ENCODE results near the gene ABLIM2.

The ABLIM2 gene

DNA sequence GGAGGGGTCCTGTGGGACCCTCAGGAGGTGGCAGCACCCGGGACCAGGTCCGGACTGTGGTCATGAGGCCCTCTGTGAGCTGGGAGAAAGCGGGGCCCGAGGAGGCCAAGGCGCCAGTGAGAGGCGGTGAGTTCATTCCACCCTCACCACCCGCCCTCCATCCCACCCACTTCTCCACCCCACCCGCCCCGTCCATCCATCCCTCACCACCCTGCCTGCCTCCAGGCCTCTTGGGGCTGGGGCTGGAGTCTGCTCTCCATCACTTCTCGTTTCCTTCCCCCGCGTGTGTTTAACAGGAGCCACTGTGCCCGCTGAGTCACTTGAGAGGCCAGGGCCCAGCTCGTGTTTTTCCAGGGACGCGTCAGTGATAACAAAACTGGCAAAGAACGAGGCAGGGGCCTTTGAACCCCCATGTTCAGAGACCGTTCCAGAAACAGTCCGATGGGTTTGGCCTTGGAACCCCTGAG, 46.7 kb upstream of the ABLIM2 start:
- Histone ChIP-seq H3K27me3 (ENCODE audit: low read length) (no peaks in the 10 kb centered on the region), H3K4me2 (ENCODE audit: low read depth, low read length, poor library complexity, severe bottlenecking) (no peak overlapping the region), H3K4me3 (ENCODE audit: insufficient read depth, low read length, poor library complexity, severe bottlenecking) (no peak overlapping the region), H2AFZ (ENCODE audit: low read depth, low read length, severe bottlenecking) (no peak overlapping the region), H3K9me3 (ENCODE audit: insufficient read depth, low read length) (no peaks in the 10 kb centered on the region), H3K79me2 (ENCODE audit: insufficient read depth, low read length) (no peaks in the 10 kb centered on the region), H3F3A (ENCODE audit: insufficient read depth) (no peaks in the 10 kb centered on the region), H3K9me2 (replicated peaks; ENCODE audit: insufficient read depth, low read length) (no peaks in the 10 kb centered on the region), H3K27ac (ENCODE audit: low read depth, low read length) (no peak overlapping the region), H4K20me1 (ENCODE audit: low read depth, low read length) (no peaks in the 10 kb centered on the region), H3K36me3 (ENCODE audit: low read length) (no peaks in the 10 kb centered on the region), H3K9ac (ENCODE audit: low read length) (no peak overlapping the region)
- TF ChIP-seq EZH2phosphoT487 (conservative IDR thresholded peaks at IDR 0.05; ENCODE audit: low read length) = no peak
- TF ChIP-seq, protein P1, sequence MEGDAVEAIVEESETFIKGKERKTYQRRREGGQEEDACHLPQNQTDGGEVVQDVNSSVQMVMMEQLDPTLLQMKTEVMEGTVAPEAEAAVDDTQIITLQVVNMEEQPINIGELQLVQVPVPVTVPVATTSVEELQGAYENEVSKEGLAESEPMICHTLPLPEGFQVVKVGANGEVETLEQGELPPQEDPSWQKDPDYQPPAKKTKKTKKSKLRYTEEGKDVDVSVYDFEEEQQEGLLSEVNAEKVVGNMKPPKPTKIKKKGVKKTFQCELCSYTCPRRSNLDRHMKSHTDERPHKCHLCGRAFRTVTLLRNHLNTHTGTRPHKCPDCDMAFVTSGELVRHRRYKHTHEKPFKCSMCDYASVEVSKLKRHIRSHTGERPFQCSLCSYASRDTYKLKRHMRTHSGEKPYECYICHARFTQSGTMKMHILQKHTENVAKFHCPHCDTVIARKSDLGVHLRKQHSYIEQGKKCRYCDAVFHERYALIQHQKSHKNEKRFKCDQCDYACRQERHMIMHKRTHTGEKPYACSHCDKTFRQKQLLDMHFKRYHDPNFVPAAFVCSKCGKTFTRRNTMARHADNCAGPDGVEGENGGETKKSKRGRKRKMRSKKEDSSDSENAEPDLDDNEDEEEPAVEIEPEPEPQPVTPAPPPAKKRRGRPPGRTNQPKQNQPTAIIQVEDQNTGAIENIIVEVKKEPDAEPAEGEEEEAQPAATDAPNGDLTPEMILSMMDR (IDR thresholded peaks at IDR 0.05; ENCODE audit: insufficient read depth, low read length, poor library complexity, severe bottlenecking) = no peak

DNA sequence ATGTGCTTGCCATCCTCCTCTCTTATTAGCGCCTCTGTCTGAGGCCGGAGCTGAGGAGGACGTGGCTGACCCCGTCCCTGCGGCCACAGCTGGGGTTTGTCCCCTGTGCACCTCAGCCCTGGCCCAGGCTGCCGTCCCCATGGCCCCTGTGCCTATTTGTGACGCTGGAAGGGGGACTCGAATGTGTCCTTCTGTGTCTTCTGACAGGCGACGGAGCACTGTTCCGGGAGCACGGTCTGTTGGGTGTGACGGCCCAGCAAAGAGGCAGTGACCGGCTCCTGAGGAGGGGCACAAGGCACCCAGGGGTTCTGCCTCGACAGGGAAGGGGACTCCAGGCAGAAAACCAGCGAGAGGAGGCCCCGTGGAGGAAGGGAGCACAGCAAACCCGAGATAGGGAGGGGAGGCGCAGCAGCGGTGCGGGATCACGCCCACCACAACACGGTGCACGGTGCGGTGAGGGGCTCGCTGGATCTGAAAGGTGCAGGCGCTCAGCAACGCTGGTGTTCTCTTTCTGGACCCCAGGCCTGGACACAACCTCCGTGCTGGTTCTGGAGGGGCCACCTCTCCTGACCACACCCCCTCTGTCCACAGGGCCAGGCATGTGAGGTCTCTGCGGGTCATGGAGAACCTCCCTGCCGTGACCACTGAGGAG, 46.1 kb upstream of the ABLIM2 start:
- Histone ChIP-seq H3K9me3 (ENCODE audit: insufficient read depth, low read length) (no peaks in the 10 kb centered on the region), H3F3A (ENCODE audit: insufficient read depth) (no peaks in the 10 kb centered on the region), H2AFZ (ENCODE audit: low read depth, low read length, severe bottlenecking) (no peak overlapping the region), H3K4me2 (ENCODE audit: low read depth, low read length, poor library complexity, severe bottlenecking) (no peak overlapping the region), H3K9ac (ENCODE audit: low read length) (no peak overlapping the region), H3K9me2 (replicated peaks; ENCODE audit: insufficient read depth, low read length) (no peaks in the 10 kb centered on the region), H3K79me2 (ENCODE audit: insufficient read depth, low read length) (no peaks in the 10 kb centered on the region), H3K27me3 (ENCODE audit: low read length) (no peaks in the 10 kb centered on the region), H3K27ac (ENCODE audit: low read depth, low read length) (no peak overlapping the region), H3K36me3 (ENCODE audit: low read length) (no peaks in the 10 kb centered on the region), H4K20me1 (ENCODE audit: low read depth, low read length) (no peaks in the 10 kb centered on the region), H3K4me3 (ENCODE audit: insufficient read depth, low read length, poor library complexity, severe bottlenecking) (no peak overlapping the region)
- no peak for TF ChIP-seq EZH2phosphoT487 (conservative IDR thresholded peaks at IDR 0.05; ENCODE audit: low read length)

DNA sequence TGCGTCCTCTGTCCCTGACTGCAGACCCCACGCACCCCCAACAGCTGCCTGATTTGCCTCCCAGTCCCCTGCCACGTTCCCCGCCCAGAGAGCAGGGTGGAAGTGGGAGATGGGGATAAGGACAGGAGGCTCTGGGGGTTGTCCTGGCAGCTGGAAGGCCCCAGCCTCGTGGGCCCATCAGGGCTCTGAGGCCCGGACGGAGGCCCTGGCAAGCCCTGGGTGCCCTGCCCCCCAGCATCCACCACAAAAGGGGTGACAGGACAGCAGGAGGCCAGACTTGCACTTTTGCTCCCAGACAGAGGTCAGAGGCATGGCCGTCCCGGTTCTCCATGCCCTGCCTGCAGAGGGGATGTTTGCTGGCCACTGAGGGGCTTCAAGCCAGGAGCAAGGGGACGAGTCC, 45.2 kb upstream of the ABLIM2 start:
- Histone ChIP-seq H4K20me1 (ENCODE audit: low read depth, low read length) (no peaks in the 10 kb centered on the region), H3K79me2 (ENCODE audit: insufficient read depth, low read length) (no peaks in the 10 kb centered on the region), H3K27me3 (ENCODE audit: low read length) (no peaks in the 10 kb centered on the region), H3K9me3 (ENCODE audit: insufficient read depth, low read length) (no peaks in the 10 kb centered on the region), H3K4me3 (ENCODE audit: insufficient read depth, low read length, poor library complexity, severe bottlenecking) (no peak overlapping the region), H3K36me3 (ENCODE audit: low read length) (no peaks in the 10 kb centered on the region), H3K9me2 (replicated peaks; ENCODE audit: insufficient read depth, low read length) (no peaks in the 10 kb centered on the region), H3K27ac (ENCODE audit: low read depth, low read length) (no peak overlapping the region), H3F3A (ENCODE audit: insufficient read depth) (no peaks in the 10 kb centered on the region), H3K9ac (ENCODE audit: low read length) (no peak overlapping the region), H2AFZ (ENCODE audit: low read depth, low read length, severe bottlenecking) (no peak overlapping the region), H3K4me2 (ENCODE audit: low read depth, low read length, poor library complexity, severe bottlenecking) (no peak overlapping the region)
- no peak for TF ChIP-seq EZH2phosphoT487 (conservative IDR thresholded peaks at IDR 0.05; ENCODE audit: low read length)

DNA sequence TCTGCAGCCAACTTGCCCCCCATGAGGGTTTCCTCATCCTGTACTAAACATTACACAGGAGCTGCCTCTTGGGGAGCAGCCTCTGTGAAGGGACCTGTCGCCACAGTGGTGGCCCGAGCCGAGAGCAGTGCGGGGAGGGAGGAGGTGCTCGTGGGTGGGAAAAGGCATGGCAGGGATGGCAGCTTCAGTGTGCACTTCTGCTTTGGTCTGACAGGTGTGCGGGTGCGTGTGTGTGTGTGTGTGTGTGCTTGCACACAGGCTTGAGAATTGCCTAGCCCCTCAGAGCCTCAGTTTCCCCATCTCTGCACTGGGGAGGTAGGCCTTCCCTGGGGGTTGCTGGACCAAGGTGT, 44.4 kb upstream of the ABLIM2 start:
- Histone ChIP-seq H3K9ac (ENCODE audit: low read length) (no peak overlapping the region), H2AFZ (ENCODE audit: low read depth, low read length, severe bottlenecking) (no peak overlapping the region), H3F3A (ENCODE audit: insufficient read depth) (no peaks in the 10 kb centered on the region), H4K20me1 (ENCODE audit: low read depth, low read length) (no peaks in the 10 kb centered on the region), H3K36me3 (ENCODE audit: low read length) (no peaks in the 10 kb centered on the region), H3K4me3 (ENCODE audit: insufficient read depth, low read length, poor library complexity, severe bottlenecking) (no peak overlapping the region), H3K27ac (ENCODE audit: low read depth, low read length) (no peak overlapping the region), H3K9me3 (ENCODE audit: insufficient read depth, low read length) (no peaks in the 10 kb centered on the region), H3K9me2 (replicated peaks; ENCODE audit: insufficient read depth, low read length) (no peaks in the 10 kb centered on the region), H3K27me3 (ENCODE audit: low read length) (no peaks in the 10 kb centered on the region), H3K79me2 (ENCODE audit: insufficient read depth, low read length) (no peaks in the 10 kb centered on the region), H3K4me2 (ENCODE audit: low read depth, low read length, poor library complexity, severe bottlenecking) (no peak overlapping the region)
- no peak for TF ChIP-seq EZH2phosphoT487 (conservative IDR thresholded peaks at IDR 0.05; ENCODE audit: low read length)
- TF ChIP-seq, protein P1 (IDR thresholded peaks at IDR 0.05; ENCODE audit: insufficient read depth, low read length, poor library complexity, severe bottlenecking) = no peak
